Suppressor macrophage treated with lipopolysaccharide for 4 hours (primary cell): ENCODE data around the gene KCNK18.
"Not testable (repeated sequence)": the region's sequence is repeated elsewhere in the genome, so short reads cannot be mapped to it uniquely, and the experiment has no call there.

Source experiments
- DNase-seq: peaks from one replicate; pipeline ENCODE4 v3.0.0-alpha.2; 2020

The KCNK18 gene

GRCh38 chr10:117222976-117223692 lies 25.8 kb downstream of the KCNK18 start:
- DNase-seq = no peak

GRCh38 chr10:117223693-117224430 lies 26.6 kb downstream of the KCNK18 start:
- no peak for DNase-seq

GRCh38 chr10:117224881-117225280 lies 27.6 kb downstream of the KCNK18 start:
- no peak for DNase-seq

GRCh38 chr10:117226813-117227451 lies 29.6 kb downstream of the KCNK18 start:
- peak; percentile 71 for DNase-seq

- no peak for DNase-seq
Observed at GRCh38 chr10:117228210-117228609, 30.9 kb downstream of the KCNK18 start.

- DNase-seq = not testable (repeated sequence)
Observed at GRCh38 chr10:117230107-117230506, 32.8 kb downstream of the KCNK18 start.

- DNase-seq = peak; percentile 60
Observed at GRCh38 chr10:117237401-117237991, 40.2 kb downstream of the KCNK18 start.

GRCh38 chr10:117239051-117239450 lies 41.8 kb downstream of the KCNK18 start:
- no peak for DNase-seq

GRCh38 chr10:117239721-117240620 lies 42.7 kb downstream of the KCNK18 start:
- no peak for DNase-seq

GRCh38 chr10:117240621-117241529 lies 43.6 kb downstream of the KCNK18 start, which contains the start of gene SLC18A2:
Gene SLC18A2 (plus strand): TSS chr10:117241114. CDS start chr10:117241694, 580 bp downstream.
- no peak for DNase-seq

GRCh38 chr10:117241541-117242462 lies 44.5 kb downstream of the KCNK18 start:
- no peak for DNase-seq

GRCh38 chr10:117242463-117242832 lies 45.2 kb downstream of the KCNK18 start:
- DNase-seq = no peak

GRCh38 chr10:117246997-117247671 lies 49.8 kb downstream of the KCNK18 start:
- DNase-seq = no peak

- no peak for DNase-seq
Observed at GRCh38 chr10:117248750-117249465, 51.6 kb downstream of the KCNK18 start.

- no peak for DNase-seq
Observed at GRCh38 chr10:117249493-117250093, 52.3 kb downstream of the KCNK18 start.

- DNase-seq = no peak
Observed at GRCh38 chr10:117250411-117250810, 53.1 kb downstream of the KCNK18 start.

GRCh38 chr10:117253908-117254307 lies 56.6 kb downstream of the KCNK18 start:
- DNase-seq = no peak

GRCh38 chr10:117254338-117254737 lies 57.0 kb downstream of the KCNK18 start:
- no peak for DNase-seq
